Measurements from ENCODE around the gene CPNE5. TPM values are rescaled to one million over a fixed set of nuclear protein-coding genes. Genes with fewer than 3 reads are reported as not detected.

CPNE5 gene
- total RNA-seq, 6 experiments from 2014 or later, result 0.12 to 0.84 (median 0.23) TPM

GRCh38 chr6:36702656-36703055 lies 136.6 kb downstream of the CPNE5 start:
- H3K4me1 ChIP-seq, result no peaks in the 10 kb centered on the region

GRCh38 chr6:36701401-36701991 lies 137.7 kb downstream of the CPNE5 start:
- 69% methylated on average over 3 of the region's 3 CpGs for WGBS (ENCODE audit: insufficient coverage, low coverage, low lambda C conversion rate, missing lambda C conversion rate)
- H3K9me3 ChIP-seq, result no peaks in the 10 kb centered on the region
- TF ChIP-seq CTCF (IDR thresholded peaks at IDR 0.05) (peak in 3 of 4 donors; percentile 4 to 18 (median 15)), POLR2A (IDR thresholded peaks at IDR 0.05) (no peak)
- peaks cover 0 to 4% of the 10 kb centered on the region in 2 donors for H3K27me3 ChIP-seq
- H3K36me3 ChIP-seq, result no peaks in the 10 kb centered on the region
- no peak overlapping the region for H3K4me3 ChIP-seq
- no peaks in the 10 kb centered on the region for H3K4me1 ChIP-seq
- intact Hi-C loops (cut with DNase I), result no loop called here
- no peak overlapping the region for H3K27ac ChIP-seq
- DNase-seq (peak in 1 of 3 donors; percentile 43), ATAC-seq (peak in 3 of 4 donors; percentile 48 to 68 (median 64))

More at GRCh38 chr6:36702656-36703055, 136.6 kb downstream of the CPNE5 start:
- intact Hi-C loops (cut with DNase I), result no loop called here
- H3K4me3 ChIP-seq, result no peak overlapping the region
- H3K36me3 ChIP-seq, result no peaks in the 10 kb centered on the region
- no peak for DNase-seq
- H3K9me3 ChIP-seq, result no peaks in the 10 kb centered on the region
- ATAC-seq, result no peak
- TF ChIP-seq POLR2A (IDR thresholded peaks at IDR 0.05) (no peak), CTCF (IDR thresholded peaks at IDR 0.05) (no peak)
- H3K27ac ChIP-seq, result no peak overlapping the region
- H3K27me3 ChIP-seq, result peaks cover 0 to 2% of the 10 kb centered on the region in 2 donors
- 84% methylated on average over 3 of the region's 3 CpGs for WGBS (ENCODE audit: insufficient coverage, low coverage, low lambda C conversion rate, missing lambda C conversion rate)

- Histone ChIP-seq H3K27me3 (peaks cover 0 to 4% of the 10 kb centered on the region in 2 donors), H3K27ac (no peak overlapping the region), H3K4me3 (no peak overlapping the region), H3K4me1 (no peaks in the 10 kb centered on the region), H3K9me3 (no peaks in the 10 kb centered on the region), H3K36me3 (no peaks in the 10 kb centered on the region)
- DNase-seq (no peak), ATAC-seq (peak in 1 of 4 donors; percentile 37)
- WGBS (ENCODE audit: insufficient coverage, low coverage, low lambda C conversion rate, missing lambda C conversion rate), result 100% methylated on average over 2 of the region's 3 CpGs
- no peak for TF ChIP-seq CTCF (IDR thresholded peaks at IDR 0.05)
- TF ChIP-seq POLR2A (IDR thresholded peaks at IDR 0.05), result no peak
- intact Hi-C loops (cut with DNase I), result no loop called here
These were observed 138.4 kb downstream of the CPNE5 start for GRCh38 chr6:36700831-36701230.

GRCh38 chr6:36700071-36700812 lies 139.0 kb downstream of the CPNE5 start:
- ATAC-seq (no peak), DNase-seq (peak in 1 of 3 donors; percentile 27)
- H3K36me3 ChIP-seq, result no peaks in the 10 kb centered on the region
- intact Hi-C loops (cut with DNase I), result no loop called here
- H3K27me3 ChIP-seq, result peaks cover 0 to 4% of the 10 kb centered on the region in 2 donors
- WGBS (ENCODE audit: insufficient coverage, low coverage, low lambda C conversion rate, missing lambda C conversion rate), result 74% methylated on average over 5 of the region's 7 CpGs
- H3K4me3 ChIP-seq, result no peak overlapping the region
- H3K27ac ChIP-seq, result no peak overlapping the region
- TF ChIP-seq CTCF (IDR thresholded peaks at IDR 0.05), result no peak
- H3K9me3 ChIP-seq, result no peaks in the 10 kb centered on the region
- H3K4me1 ChIP-seq, result no peaks in the 10 kb centered on the region
